Stimulated activated CD8-positive, alpha-beta memory T cell treated with anti-CD3 and anti-CD28 coated beads, Interleukin-4, amount 100 ng/mL, for 4 hours (primary cell): ENCODE data around the gene CASS4.
"Not testable (repeated sequence)": the region's sequence is repeated elsewhere in the genome, so short reads cannot be mapped to it uniquely, and the experiment has no call there.

Source experiments
- DNase-seq, 2 donors: peaks; one replicate each; pipeline ENCODE4 v3.0.0-alpha.2; 2020; ENCODE audit warnings: low read depth in 2 of 2, low spot score in 1 of 2

CASS4 gene

DNA sequence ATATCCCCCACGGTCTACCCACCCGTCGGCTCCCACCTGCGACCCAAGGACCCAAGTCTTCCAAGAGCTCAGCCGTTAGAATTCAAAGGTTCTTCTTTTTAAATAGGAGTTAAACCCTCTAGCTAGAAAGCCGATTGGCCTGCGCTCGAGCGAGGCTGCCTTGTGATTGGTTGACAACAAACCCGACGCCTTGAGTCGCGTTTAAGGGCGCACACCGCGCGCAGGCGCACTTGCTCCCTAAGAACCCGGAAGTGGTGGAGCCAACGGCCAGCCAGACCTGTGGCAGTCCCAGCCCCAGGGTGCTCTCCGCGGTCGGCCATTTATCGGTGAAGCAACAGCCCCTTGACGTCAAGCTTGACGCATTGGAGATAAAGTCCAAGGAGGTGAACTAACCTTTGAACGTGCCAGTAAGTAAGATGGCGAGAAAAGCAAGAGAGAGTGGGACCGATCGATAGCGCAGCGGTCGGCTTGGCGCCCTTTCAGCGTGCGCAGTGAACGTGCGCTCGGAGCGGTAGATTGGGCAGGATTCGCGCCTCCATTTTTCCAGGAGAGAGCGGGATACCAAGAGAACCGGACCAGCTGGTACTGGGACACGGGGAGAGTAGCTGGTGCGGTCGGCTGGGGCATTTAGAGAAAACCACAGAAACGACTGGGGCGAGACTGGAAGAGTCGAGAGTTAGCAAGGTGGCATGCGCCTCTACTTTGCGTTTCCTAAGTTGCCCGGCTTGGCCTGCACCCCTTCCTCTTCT, 19.8 kb upstream of the CASS4 start, which contains the start of the genes AURKA and CSTF1:
Gene AURKA, minus strand, starts transcription at position 84 of the 749 bp plus-strand sequence. CDS start 4,018 bp downstream, outside the sequence.
Gene CSTF1, plus strand, starts transcription at position 514 of the 749 bp plus-strand sequence. CDS start 2,908 bp downstream, outside the sequence.
- DNase-seq, result peak; percentile 99

DNA sequence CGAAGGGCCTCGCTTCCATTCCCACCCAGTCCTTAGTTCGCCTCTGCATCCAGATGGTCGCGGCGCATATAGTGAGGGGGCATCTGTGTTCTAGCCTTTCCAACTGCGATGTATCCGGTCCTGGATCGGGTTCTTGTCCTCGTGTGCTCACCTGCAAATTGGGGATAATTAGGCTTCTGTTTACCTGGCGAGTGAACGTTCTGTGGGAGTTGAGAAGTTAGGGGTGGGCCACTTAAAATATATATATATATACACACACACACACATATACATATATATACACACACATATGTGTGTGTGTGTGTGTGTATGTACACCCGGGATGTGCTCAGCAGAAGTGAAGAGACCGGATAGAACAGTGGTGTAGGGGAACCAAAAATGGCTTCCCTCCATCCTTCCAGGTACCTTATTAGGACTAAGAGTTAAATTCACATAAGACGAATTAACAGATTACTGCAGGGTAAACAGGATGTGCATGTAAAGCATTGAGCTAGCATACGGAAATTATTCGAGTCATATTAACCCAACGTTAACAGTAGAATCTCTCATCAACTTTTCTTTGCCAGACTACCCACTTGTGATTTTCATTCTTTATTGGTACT, 19.1 kb upstream of the CASS4 start:
- no peak for DNase-seq

DNA sequence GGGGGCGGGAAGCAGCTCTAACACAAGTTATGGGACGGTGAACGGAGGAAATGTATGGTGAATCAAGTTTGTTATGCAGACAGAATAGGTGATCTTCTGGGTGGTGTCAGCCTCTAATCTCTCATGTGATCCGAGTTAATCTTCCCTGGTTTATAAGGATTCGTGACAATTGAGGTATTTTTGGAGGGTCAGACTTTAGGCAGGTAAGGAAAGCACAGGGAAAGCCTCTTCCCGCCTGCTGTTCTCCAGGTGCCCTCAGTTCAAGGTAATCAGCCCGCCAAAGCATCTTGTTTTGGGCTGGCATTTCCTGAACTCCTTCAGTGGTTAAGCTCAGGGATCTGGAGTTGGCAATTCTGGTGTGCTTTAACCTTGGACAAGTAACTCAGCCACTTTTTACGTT, 18.4 kb upstream of the CASS4 start:
- no peak for DNase-seq

GRCh38 chr20:56395166-56395565, 16.9 kb upstream of the CASS4 start:
- DNase-seq, result no peak

DNA sequence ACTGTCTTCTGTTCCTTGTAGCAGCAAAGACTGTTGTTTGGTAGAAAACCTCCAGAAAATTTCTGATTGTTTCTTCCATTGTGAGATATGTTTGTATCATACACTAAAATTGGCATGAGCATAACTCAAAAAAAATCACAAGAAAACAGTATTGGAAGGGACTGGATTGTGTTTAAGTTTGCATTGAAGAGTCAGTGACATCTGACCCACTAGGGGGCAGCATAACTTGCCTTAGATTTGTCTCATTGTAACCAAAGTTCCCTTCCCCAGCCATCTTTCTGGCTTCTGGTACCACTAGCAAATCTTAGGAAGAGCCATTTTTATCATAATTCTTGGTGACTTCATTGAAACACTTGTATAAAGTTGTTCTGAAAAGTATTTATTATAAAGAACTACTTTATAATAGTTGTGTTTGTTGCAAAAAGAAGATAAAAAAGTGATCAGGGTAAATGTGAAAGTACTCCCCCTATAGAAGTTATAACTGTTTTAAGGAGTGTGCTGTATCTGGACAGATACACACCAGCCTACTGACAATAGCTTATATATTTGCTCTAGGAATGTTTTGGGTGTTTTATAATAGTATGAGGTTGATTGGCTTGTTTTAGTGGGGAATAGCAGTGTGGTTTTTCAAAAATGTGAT, 11.9 kb upstream of the CASS4 start:
- DNase-seq, result peak; percentile 14 to 49

- no peak for DNase-seq
These were observed 8.6 kb upstream of the CASS4 start for GRCh38 chr20:56403465-56403864.

GRCh38 chr20:56405356-56405755, 6.7 kb upstream of the CASS4 start:
- not testable (repeated sequence) for DNase-seq

- no peak for DNase-seq
These were observed 5.2 kb upstream of the CASS4 start for GRCh38 chr20:56406910-56407309.

- no peak for DNase-seq
These were observed 2.5 kb upstream of the CASS4 start for GRCh38 chr20:56409521-56409920.

- no peak for DNase-seq
These were observed 2.1 kb upstream of the CASS4 start for GRCh38 chr20:56409956-56410355.

GRCh38 chr20:56411287-56411686, 773 bp upstream of the CASS4 start:
- DNase-seq, result not testable (repeated sequence)

DNA sequence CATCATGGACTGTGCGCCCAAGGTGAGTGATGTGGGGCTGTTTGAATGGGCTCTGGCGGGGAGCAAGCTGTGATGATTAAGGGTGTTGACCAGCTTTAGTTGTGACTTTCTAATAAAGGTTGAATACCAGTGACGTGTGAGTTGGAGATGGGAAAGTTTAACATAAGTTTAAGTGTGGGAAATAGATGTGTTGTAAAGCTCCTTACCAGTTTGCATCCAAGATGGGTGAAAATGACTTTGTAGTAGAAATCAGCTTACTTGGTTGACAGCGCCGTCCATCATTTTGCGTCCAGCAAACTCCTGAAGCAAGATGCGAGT, 372 bp downstream of the CASS4 start:
- DNase-seq, result no peak

GRCh38 chr20:56412949-56413348, 889 bp downstream of the CASS4 start:
- no peak for DNase-seq

DNA sequence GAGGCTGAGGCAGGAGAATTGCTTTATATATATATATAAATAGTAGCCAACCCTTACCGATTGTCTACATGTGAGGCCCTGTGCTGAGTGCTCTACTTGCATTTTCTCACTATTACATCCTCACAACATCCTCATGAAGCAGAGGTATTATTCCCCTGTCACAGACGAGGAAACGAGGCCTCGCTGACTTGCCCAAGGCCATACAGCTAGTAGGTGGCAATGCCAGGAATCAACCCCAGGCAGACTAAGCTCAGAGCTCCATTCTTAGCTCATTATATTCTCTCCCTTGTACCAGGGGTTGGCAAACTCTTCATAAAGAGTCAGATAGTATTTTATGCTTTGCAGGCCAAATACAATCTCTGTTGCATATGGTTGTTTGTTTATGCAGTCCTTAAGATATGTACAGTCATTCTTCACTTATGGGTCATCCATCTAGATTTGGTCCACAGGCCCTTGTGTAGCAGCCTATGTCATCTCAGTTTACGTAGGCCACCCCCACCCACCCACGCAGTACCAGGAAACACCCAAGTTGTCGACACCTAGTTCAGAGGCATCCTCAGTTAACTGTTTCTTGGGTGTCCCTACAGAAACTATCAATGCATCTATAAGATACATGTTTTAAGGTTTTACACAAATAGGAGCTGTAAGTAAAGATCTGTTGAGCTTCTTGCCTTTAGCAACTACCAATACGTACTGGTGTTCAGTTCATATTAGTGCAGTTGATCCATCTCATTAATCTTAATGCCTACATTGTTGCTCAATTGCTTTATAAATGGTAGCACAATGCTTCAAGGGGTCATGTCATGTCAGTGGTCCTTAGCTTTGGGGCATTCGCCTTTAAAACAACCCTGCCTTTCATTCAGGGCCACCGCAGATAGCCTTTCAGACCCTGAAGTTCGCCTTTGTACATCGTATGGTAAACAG, 3.0 kb downstream of the CASS4 start:
- peak in 1 of 2 donors; percentile 46 for DNase-seq

- DNase-seq, result no peak
These were observed 5.3 kb downstream of the CASS4 start for GRCh38 chr20:56417402-56417801.

DNA sequence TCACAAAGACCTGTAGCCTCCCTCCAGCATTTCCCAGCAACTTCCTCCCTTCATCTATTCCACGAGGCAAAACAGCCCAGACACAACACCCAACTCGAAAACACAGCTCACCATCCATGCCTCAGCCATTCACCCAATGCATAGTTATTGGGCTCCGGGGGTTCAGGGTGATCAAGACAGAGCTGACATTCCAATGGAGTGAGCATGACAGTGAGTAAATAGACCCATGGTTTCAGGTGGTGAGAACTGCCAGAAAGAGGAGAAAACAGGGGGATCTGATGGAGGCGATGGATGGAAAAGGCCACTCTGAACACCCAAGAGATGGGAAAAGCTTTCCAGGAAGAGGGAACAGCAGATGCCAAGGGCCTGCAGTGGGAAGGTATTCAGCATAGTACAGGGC, 5.9 kb downstream of the CASS4 start:
- DNase-seq, result no peak

DNA sequence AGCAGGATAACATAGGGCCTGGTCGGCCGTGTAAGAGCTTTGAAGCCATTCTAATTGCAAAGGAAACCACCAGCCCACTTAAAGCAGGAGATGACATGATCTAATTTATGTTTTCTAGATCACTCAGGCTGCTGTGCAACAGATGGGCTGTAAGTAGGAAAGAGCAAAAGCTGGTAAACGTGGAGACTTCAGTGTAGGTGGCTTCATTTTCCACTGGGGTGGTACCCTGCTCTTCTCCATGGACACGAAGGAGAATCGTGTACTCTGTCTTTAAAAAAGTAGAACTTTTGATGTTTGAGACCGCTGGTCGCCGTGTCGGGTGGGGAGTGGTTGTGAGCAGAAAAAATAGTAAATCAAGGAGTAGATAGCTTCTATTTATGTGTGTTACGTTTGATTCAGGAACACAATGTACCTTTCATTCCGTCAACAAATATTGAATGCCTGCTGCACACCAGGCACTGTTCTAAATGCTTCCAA, 6.4 kb downstream of the CASS4 start:
- DNase-seq, result no peak

DNA sequence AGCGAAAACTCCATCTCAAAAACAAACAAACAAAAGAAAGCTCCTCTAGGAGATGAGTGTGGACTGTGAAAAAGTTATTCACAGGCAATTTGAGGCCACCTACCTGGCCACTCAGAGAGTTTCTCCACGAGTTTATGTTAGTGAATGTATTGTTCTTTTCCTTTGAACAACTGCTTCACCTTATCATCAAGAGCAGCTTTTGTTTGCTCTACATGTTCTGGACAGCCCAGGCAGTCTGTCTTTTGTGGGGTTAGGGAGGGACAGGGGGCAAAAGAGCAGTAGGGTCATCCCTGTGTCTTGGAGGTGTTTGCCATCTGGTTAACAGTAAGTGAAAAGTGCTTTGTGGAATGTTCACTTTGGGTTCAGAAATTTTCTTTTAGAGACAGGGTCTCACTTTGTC, 8.0 kb downstream of the CASS4 start:
- DNase-seq, result no peak

DNA sequence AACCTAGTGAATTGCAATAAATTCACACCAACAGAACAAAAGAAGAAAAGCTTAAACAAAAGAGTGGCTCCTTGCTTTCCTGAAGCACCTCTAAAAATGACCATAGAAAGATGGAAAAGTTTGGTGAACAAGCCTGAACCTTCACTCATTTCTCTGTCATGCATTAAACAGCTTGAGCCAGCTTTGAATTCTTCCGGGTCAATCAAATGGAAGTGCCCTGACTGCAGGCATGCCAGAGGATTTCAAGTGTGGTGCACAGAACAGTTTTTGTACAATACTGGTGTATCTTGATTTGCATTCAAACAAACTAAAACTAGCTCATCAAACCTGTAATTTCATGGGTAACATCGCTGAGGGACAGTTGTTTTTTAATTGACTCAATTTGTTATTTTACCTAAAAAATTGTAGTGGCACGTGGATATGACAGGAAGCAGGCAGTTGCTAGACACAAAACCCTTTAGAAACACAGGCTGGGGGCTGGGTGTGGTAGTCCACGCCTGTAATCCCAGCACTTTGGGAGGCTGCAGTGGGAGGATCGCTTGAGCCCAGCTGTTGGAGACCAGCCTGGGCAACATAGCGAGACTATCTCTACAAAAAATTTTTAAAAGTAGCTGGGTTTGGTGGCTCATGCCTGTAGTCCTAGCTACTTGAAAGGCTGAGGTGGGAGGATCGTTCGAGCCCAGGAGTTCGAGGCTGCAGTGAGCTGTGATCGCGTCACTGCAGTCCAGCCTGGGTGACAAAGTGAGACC, 9.1 kb downstream of the CASS4 start:
- DNase-seq, result no peak

GRCh38 chr20:56422076-56422823, 10.2 kb downstream of the CASS4 start:
- DNase-seq, result no peak
